Thyroid gland (tissue), 4 donors: ENCODE data around the gene BCR.

ENCODE experiments used
- POLR2A ChIP-seq, 2 donors: fragments of 450-650 bp; IDR thresholded peaks; one replicate each; pipeline ENCODE4 v1.6.1; 2017; ENCODE audit warnings: antibody characterized with exemption in 2 of 2, mild to moderate bottlenecking in 2 of 2, moderate library complexity in 1 of 2
- TF ChIP-seq, protein P1 (sequence below), 6 experiments: fragments of 200-600 bp in 3 of 6; fragments of 450-650 bp in 3 of 6; sonication (generic) in 3 of 6; IDR thresholded peaks; one replicate each; pipeline ENCODE4 v1.5.1; 2016 to 2019; ENCODE audit warnings: antibody characterized with exemption in 6 of 6, mild to moderate bottlenecking in 2 of 6, inconsistent platforms in 1 of 6, moderate library complexity in 1 of 6

DNA sequence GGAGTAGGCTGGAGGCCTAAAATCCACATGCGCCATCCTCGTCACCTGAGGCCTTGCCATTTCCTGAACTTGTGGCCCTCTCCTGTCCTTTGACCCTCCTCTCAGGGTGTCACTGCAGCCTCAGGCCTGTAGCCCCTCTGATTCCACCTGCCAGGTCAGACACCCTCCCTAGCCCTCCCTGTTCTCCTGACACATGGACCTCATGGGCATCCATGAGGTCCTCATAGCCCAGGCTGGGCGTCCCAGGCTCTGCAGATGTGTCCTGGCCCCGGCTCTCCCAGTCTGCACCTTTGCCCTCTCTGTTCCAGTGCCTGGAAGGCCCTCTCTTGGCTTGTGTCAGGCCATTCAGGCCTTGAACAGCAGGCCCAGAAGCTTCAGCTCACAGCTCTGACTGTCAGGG, 19.3 kb upstream of the BCR start:
- TF ChIP-seq, protein P1, sequence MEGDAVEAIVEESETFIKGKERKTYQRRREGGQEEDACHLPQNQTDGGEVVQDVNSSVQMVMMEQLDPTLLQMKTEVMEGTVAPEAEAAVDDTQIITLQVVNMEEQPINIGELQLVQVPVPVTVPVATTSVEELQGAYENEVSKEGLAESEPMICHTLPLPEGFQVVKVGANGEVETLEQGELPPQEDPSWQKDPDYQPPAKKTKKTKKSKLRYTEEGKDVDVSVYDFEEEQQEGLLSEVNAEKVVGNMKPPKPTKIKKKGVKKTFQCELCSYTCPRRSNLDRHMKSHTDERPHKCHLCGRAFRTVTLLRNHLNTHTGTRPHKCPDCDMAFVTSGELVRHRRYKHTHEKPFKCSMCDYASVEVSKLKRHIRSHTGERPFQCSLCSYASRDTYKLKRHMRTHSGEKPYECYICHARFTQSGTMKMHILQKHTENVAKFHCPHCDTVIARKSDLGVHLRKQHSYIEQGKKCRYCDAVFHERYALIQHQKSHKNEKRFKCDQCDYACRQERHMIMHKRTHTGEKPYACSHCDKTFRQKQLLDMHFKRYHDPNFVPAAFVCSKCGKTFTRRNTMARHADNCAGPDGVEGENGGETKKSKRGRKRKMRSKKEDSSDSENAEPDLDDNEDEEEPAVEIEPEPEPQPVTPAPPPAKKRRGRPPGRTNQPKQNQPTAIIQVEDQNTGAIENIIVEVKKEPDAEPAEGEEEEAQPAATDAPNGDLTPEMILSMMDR (IDR thresholded peaks at IDR 0.05), result no peak
- TF ChIP-seq POLR2A (IDR thresholded peaks at IDR 0.05), result no peak
